T-cell (primary cell): ENCODE data around the gene DBNDD2. TPM values are rescaled to one million over a fixed set of nuclear protein-coding genes. Genes with fewer than 3 reads are reported as not detected.
A peak's percentile ranks its signal among the peaks of the same experiment; 100 is the strongest.

Experiments used
- ATAC-seq, 4 experiments: fragments of 200-7000 bp in 3 of 4; fragments of 150-1000 bp in 1 of 4; cut with Tn5 transposase; replicated peaks in 1 of 4; 1 replicate in 3 of 4; 2 replicates in 1 of 4; pipeline ENCODE4 v1.10.0; 2021; ENCODE audit warnings: moderate library complexity in 3 of 4, mild to moderate bottlenecking in 2 of 4, moderate number of reproducible peaks in 1 of 4
- CTCF ChIA-PET, 2 donors: fragments of 300-600 bp; sonication (Branson Sonifier 250); formaldehyde crosslinking; loops; one replicate each; lab custom pipeline; 2022; ENCODE audit warnings: antibody characterized with exemption in 2 of 2; lab: Charles Lee
- POLR2A ChIA-PET, 2 donors: fragments of 300-600 bp; sonication (Branson Sonifier 250); formaldehyde crosslinking; loops; one replicate each; lab custom pipeline; 2022; ENCODE audit warnings: antibody characterized with exemption in 2 of 2; lab: Charles Lee
- DNase-seq, 35 experiments: peaks; one replicate each; pipeline versions ENCODE4 v3.0.0 to v3.0.0-alpha.2; 2013 to 2023
- H3K27ac ChIP-seq: one replicate; pipeline ENCODE4 v1.5.1; 2013; ENCODE audit warnings: low read length
- H3K27me3 ChIP-seq, 2 experiments: replicated peaks in 1 of 2; 1 replicate in 1 of 2; 2 replicates in 1 of 2; pipeline versions ENCODE4 v1.6.1 to v1.7.0; 2013; ENCODE audit warnings: low read length in 1 of 2, mixed read lengths in 1 of 2; ENCODE audit not compliant: control insufficient read depth in 2 of 2, insufficient read depth in 2 of 2; ENCODE audit errors: extremely low read depth in 1 of 2
- H3K36me3 ChIP-seq, 2 donors: 1 replicate in 1 of 2; 2 replicates in 1 of 2; pipeline versions ENCODE4 v1.6.1 to v1.7.0; 2013; ENCODE audit warnings: low read length in 1 of 2; ENCODE audit not compliant: control insufficient read depth in 2 of 2, insufficient read depth in 1 of 2; ENCODE audit errors: extremely low read depth in 1 of 2
- H3K4me1 ChIP-seq, 2 experiments: 1 replicate in 1 of 2; 2 replicates in 1 of 2; pipeline versions ENCODE4 v1.6.1 to v1.7.0; 2013; ENCODE audit warnings: low read length in 2 of 2, mixed read lengths in 1 of 2; ENCODE audit not compliant: insufficient read depth in 2 of 2, control insufficient read depth in 1 of 2; ENCODE audit errors: extremely low read depth in 1 of 2
- H3K4me3 ChIP-seq, 2 donors: 1 replicate in 1 of 2; 2 replicates in 1 of 2; pipeline versions ENCODE4 v1.5.1 to v1.7.0; 2013; ENCODE audit warnings: mild to moderate bottlenecking in 2 of 2, low read length in 1 of 2, moderate library complexity in 1 of 2; ENCODE audit not compliant: control insufficient read depth in 1 of 2; ENCODE audit errors: extremely low read depth in 1 of 2
- H3K9me3 ChIP-seq: 2 replicates; pipeline ENCODE4 v1.7.0; 2013
- H3K27ac Mint-ChIP-seq, 2 donors: one replicate each; pipeline ENCODE4 v1.8.0; 2020 to 2021; ENCODE audit warnings: mild to moderate bottlenecking in 2 of 2, mixed read lengths in 2 of 2
- H3K27me3 Mint-ChIP-seq, 2 donors: one replicate each; pipeline ENCODE4 v1.8.0; 2021 to 2022; ENCODE audit warnings: mixed read lengths in 2 of 2
- H3K36me3 Mint-ChIP-seq: one replicate; pipeline ENCODE4 v1.8.0; 2021; ENCODE audit warnings: mixed read lengths
- H3K4me1 Mint-ChIP-seq, 3 donors: one replicate each; pipeline ENCODE4 v1.8.0; 2020 to 2022; ENCODE audit warnings: mixed read lengths in 3 of 3, mild to moderate bottlenecking in 1 of 3
- H3K4me3 Mint-ChIP-seq, 3 donors: one replicate each; pipeline ENCODE4 v1.8.0; 2020 to 2022; ENCODE audit warnings: mild to moderate bottlenecking in 3 of 3, mixed read lengths in 3 of 3, moderate library complexity in 3 of 3
- H3K9me3 Mint-ChIP-seq, 3 donors: one replicate each; pipeline ENCODE4 v1.8.0; 2020 to 2022; ENCODE audit warnings: mixed read lengths in 3 of 3
- WGBS: methylation state at CpG from one replicate; pipeline ENCODE4 v1.1.5; 2013; ENCODE audit warnings: missing lambda C conversion rate; ENCODE audit not compliant: insufficient coverage; 5-methylcytosine and 5-hydroxymethylcytosine counted together
- total RNA-seq, 35 experiments: library from RNA in 6 of 35; stranded (reverse) in 6 of 35; fragments of 120-200 nt in 1 of 35; gene quantifications; one replicate each; pipeline versions ENCODE4 v1.2.1 to v1.2.4 and lab custom pipeline; 2013 to 2026

Gene DBNDD2
- total RNA-seq, 5 donors from 2014 or later (not counting 1 experiment from before 2014, with no cell fraction given) = 10.1 to 16.8 (median 14.8) TPM

GRCh38 chr20:45402946-45403345 is 5.1 kb upstream of the DBNDD2 start:
- Mint-ChIP-seq H3K36me3 (peaks cover 20% of the 10 kb centered on the region), H3K9me3 (peaks cover 4 to 18% (median 9%) of the 10 kb centered on the region in 3 donors), H3K4me3 (no peak overlapping the region), H3K27me3 (peaks cover 0 to 3% of the 10 kb centered on the region in 2 donors), H3K27ac (no peak overlapping the region), H3K4me1 (peaks cover 16 to 18% (median 16%) of the 10 kb centered on the region in 3 donors)
- CTCF ChIA-PET = interaction anchor here (0.6 kb wide), 2 partner anchors 30 to 36 kb away, joined by 3 to 4 read pairs; no protein-coding TSS in a partner anchor
- POLR2A ChIA-PET = no interaction called here
- Histone ChIP-seq H3K36me3 (no peaks in the 10 kb centered on the region), H3K27me3 (no peaks in the 10 kb centered on the region), H3K27ac (no peak overlapping the region), H3K4me3 (no peak overlapping the region), H3K9me3 (no peaks in the 10 kb centered on the region), H3K4me1 (peaks cover 10 to 21% of the 10 kb centered on the region in 2 experiments)
- ATAC-seq (no peak), DNase-seq (no peak)
- no CpG with 5 or more reads among the region's 1 CpG for WGBS

GRCh38 chr20:45404438-45404837 is 3.7 kb upstream of the DBNDD2 start:
- Histone ChIP-seq H3K36me3 (no peaks in the 10 kb centered on the region), H3K27ac (no peak overlapping the region), H3K27me3 (no peaks in the 10 kb centered on the region), H3K4me1 (peaks cover 10 to 27% of the 10 kb centered on the region in 2 experiments), H3K9me3 (no peaks in the 10 kb centered on the region), H3K4me3 (no peak overlapping the region)
- CTCF ChIA-PET = interaction anchor here (0.6 kb wide), 2 partner anchors 12 to 31 kb away, joined by 3 read pairs; no protein-coding TSS in a partner anchor
- ATAC-seq (no peak), DNase-seq (no peak)
- Mint-ChIP-seq H3K9me3 (peaks cover 4 to 16% (median 7%) of the 10 kb centered on the region in 3 donors), H3K27ac (peak overlapping the region; percentile 66 to 71), H3K36me3 (peaks cover 18% of the 10 kb centered on the region), H3K4me1 (peaks cover 22 to 24% (median 22%) of the 10 kb centered on the region in 3 donors), H3K27me3 (peaks cover 0 to 3% of the 10 kb centered on the region in 2 donors), H3K4me3 (peak overlapping the region; percentile 79 to 83 (median 81))
- WGBS = no CpG with 5 or more reads among the region's 1 CpG
- POLR2A ChIA-PET = interaction anchor here (0.6 kb wide), 2 partner anchors 31 to 385 kb away, joined by 3 to 5 read pairs; no protein-coding TSS in a partner anchor

- Mint-ChIP-seq H3K27ac (peak overlapping the region in 1 of 2 donors; percentile 16), H3K36me3 (peaks cover 16% of the 10 kb centered on the region), H3K4me3 (peak overlapping the region; percentile 79 to 83 (median 82)), H3K9me3 (peaks cover 0 to 7% (median 0%) of the 10 kb centered on the region in 3 donors), H3K27me3 (peaks cover 0 to 3% of the 10 kb centered on the region in 2 donors), H3K4me1 (peaks cover 22 to 24% (median 22%) of the 10 kb centered on the region in 3 donors)
- WGBS = under 1% methylated on average over 34 of the region's 49 CpGs
- ChIA-PET POLR2A (interaction anchor here in 1 of 2 donors (0.5 kb wide), 1 partner anchor 34 kb away, joined by 7 read pairs; no protein-coding TSS in a partner anchor), CTCF (interaction anchor here in 1 of 2 donors (1.3 kb wide), 1 partner anchor 31 kb away, joined by 4 read pairs; no protein-coding TSS in a partner anchor)
- peak; percentile 1 to 34 (median 21) for ATAC-seq
- DNase-seq = peak in 1 of 35 experiments; percentile 13
- no peaks in the 10 kb centered on the region for H3K27me3 ChIP-seq
- H3K27ac ChIP-seq = no peak overlapping the region
- H3K9me3 ChIP-seq = no peaks in the 10 kb centered on the region
- H3K4me1 ChIP-seq = peaks cover 10 to 27% of the 10 kb centered on the region in 2 experiments
- peaks cover 5 to 7% of the 10 kb centered on the region in 2 donors for H3K36me3 ChIP-seq
- H3K4me3 ChIP-seq = peak overlapping the region; percentile 71 to 74
Observed at GRCh38 chr20:45405571-45406259, 2.4 kb upstream of the DBNDD2 start.

- CTCF ChIA-PET = interaction anchor here (0.6 to 1.6 kb wide), 4 partner anchors 9 to 44 kb away, joined by 3 to 5 read pairs (median 4); partner anchors contain the start of genes PIGT (in 1 of the 2) and SYS1 (in 1 of the 2)
- Mint-ChIP-seq H3K27ac (peak overlapping the region; percentile 46 to 64), H3K27me3 (peaks cover 0 to 3% of the 10 kb centered on the region in 2 donors), H3K36me3 (peaks cover 14% of the 10 kb centered on the region), H3K4me3 (peak overlapping the region; percentile 82 to 83 (median 82)), H3K4me1 (peaks cover 22 to 24% (median 22%) of the 10 kb centered on the region in 3 donors), H3K9me3 (peaks cover 0 to 4% (median 0%) of the 10 kb centered on the region in 3 donors)
- POLR2A ChIA-PET = interaction anchor here in 1 of 2 donors (0.7 to 1.8 kb wide), 2 partner anchors 9 to 11 kb away, joined by 3 to 5 read pairs; partner anchors contain the start of gene PIGT
- Histone ChIP-seq H3K36me3 (peaks cover 5 to 7% of the 10 kb centered on the region in 2 donors), H3K27me3 (no peaks in the 10 kb centered on the region), H3K4me3 (peak overlapping the region; percentile 71 to 74), H3K9me3 (no peaks in the 10 kb centered on the region), H3K4me1 (peaks cover 10 to 27% of the 10 kb centered on the region in 2 experiments), H3K27ac (peak overlapping the region; percentile 68)
- peak; percentile 37 to 65 (median 62) for ATAC-seq
- WGBS = 1% methylated on average over 70 of the region's 87 CpGs
- peak in 18 of 35 experiments; percentile 10 to 61 (median 28) for DNase-seq
Observed at GRCh38 chr20:45406260-45407066, 1.6 kb upstream of the DBNDD2 start.

- Mint-ChIP-seq H3K4me3 (peak overlapping the region; percentile 82 to 83 (median 82)), H3K27me3 (peaks cover 0 to 3% of the 10 kb centered on the region in 2 donors), H3K9me3 (no peaks in the 10 kb centered on the region), H3K27ac (peak overlapping the region; percentile 60 to 64), H3K4me1 (peaks cover 22 to 24% (median 22%) of the 10 kb centered on the region in 3 donors), H3K36me3 (peaks cover 8% of the 10 kb centered on the region)
- H3K4me3 ChIP-seq = peak overlapping the region; percentile 71 to 74
- H3K27ac ChIP-seq = peak overlapping the region; percentile 68
- H3K9me3 ChIP-seq = no peaks in the 10 kb centered on the region
- POLR2A ChIA-PET = interaction anchor here in 1 of 2 donors (0.6 to 1.8 kb wide), 4 partner anchors 9 to 43 kb away, joined by 3 to 7 read pairs (median 4); partner anchors contain the start of gene PIGT
- WGBS = 43% methylated on average over 22 of the region's 30 CpGs
- peak in 3 of 35 experiments; percentile 10 to 45 (median 16) for DNase-seq
- no peaks in the 10 kb centered on the region for H3K27me3 ChIP-seq
- H3K36me3 ChIP-seq = peaks cover 5 to 7% of the 10 kb centered on the region in 2 donors
- peaks cover 10 to 27% of the 10 kb centered on the region in 2 experiments for H3K4me1 ChIP-seq
- peak in 3 of 4 experiments; percentile 6 to 53 (median 8) for ATAC-seq
- CTCF ChIA-PET = interaction anchor here (0.6 to 1.6 kb wide), 5 partner anchors 9 to 44 kb away, joined by 3 to 5 read pairs (median 4); partner anchors contain the start of genes PIGT (in 1 of the 2) and SYS1 (in 1 of the 2)
Observed at GRCh38 chr20:45407067-45407745, 883 bp upstream of the DBNDD2 start.
